ENCODE measurements around the gene NCK2. TPM values are rescaled to one million over a fixed set of nuclear protein-coding genes. Genes with fewer than 3 reads are reported as not detected.

Gene NCK2
- total RNA-seq, 1 experiment from 2014 or later = 49.2 TPM

GRCh38 chr2:105887256-105887655, 142.5 kb downstream of the NCK2 start:
- no peak overlapping the region for H4K8ac ChIP-seq (replicated peaks; ENCODE audit: insufficient read length, low read depth, low read length)
- no peak for DNase-seq
- peaks cover 9% of the 10 kb centered on the region for H3K9me3 ChIP-seq (ENCODE audit: control insufficient read depth, low read depth, low read length)
- no peaks in the 10 kb centered on the region for H3K4me1 ChIP-seq (ENCODE audit: insufficient read depth, low read length)
- H3K56ac ChIP-seq (ENCODE audit: insufficient read length, low read depth, low read length) = no peak overlapping the region
- H3K23me2 ChIP-seq (ENCODE audit: insufficient read length, low read depth, low read length, poor library complexity, severe bottlenecking) = no peaks in the 10 kb centered on the region
- no peak overlapping the region for H3K9ac ChIP-seq (ENCODE audit: extremely low read depth, insufficient read length, low read length)
- no CpG with 5 or more reads among the region's 3 CpGs for WGBS (ENCODE audit: extremely low coverage, insufficient read length, low lambda C conversion rate)
- H3K4ac ChIP-seq (ENCODE audit: low read depth, low read length) = no peak overlapping the region
- no peak overlapping the region for H2BK120ac ChIP-seq (ENCODE audit: low read depth, low read length, poor library complexity, severe bottlenecking)
- no peaks in the 10 kb centered on the region for H3K79me1 ChIP-seq (ENCODE audit: insufficient read depth, low read depth, low read length, poor library complexity, severe bottlenecking)
- peaks cover 6% of the 10 kb centered on the region; the same call in 1 of the 2 replicates for H3K79me2 ChIP-seq (ENCODE audit: insufficient read depth, low read length)
- H3K4me2 ChIP-seq (ENCODE audit: insufficient read depth, insufficient read length, low read length) = no peak overlapping the region
- H3K27me3 ChIP-seq (ENCODE audit: insufficient read depth, low read length) = no peaks in the 10 kb centered on the region
- Mint-ChIP-seq H3K36me3 (ENCODE audit: insufficient read depth in 1 of 3, low read depth in 3 of 3) (peaks cover 16 to 33% (median 16%) of the 10 kb centered on the region in 3 experiments), H3K4me3 (no peak overlapping the region), H3K27me3 (ENCODE audit: low read depth) (no peaks in the 10 kb centered on the region), H3K27ac (peak overlapping the region in 1 of 3 experiments; percentile 13; a peak in 1 of 7 replicates), H3K9me3 (peaks cover 9 to 10% of the 10 kb centered on the region in 2 experiments), H3K4me1 (peaks cover 26 to 30% of the 10 kb centered on the region in 2 experiments)
- H2AFZ ChIP-seq (ENCODE audit: low read length) = no peak overlapping the region
- no peak overlapping the region for H4K91ac ChIP-seq (ENCODE audit: insufficient read length, low read depth, low read length)
- H2BK12ac ChIP-seq (ENCODE audit: insufficient read length, low read depth, low read length) = no peak overlapping the region
- no peak overlapping the region for H3K27ac ChIP-seq (ENCODE audit: insufficient read length, low read depth, low read length)
- H4K20me1 ChIP-seq (ENCODE audit: control insufficient read depth, insufficient read depth, insufficient read length) = peaks cover 3% of the 10 kb centered on the region
- no peak overlapping the region for H2BK5ac ChIP-seq (ENCODE audit: insufficient read length, low read length)
- TF ChIP-seq, protein P1, sequence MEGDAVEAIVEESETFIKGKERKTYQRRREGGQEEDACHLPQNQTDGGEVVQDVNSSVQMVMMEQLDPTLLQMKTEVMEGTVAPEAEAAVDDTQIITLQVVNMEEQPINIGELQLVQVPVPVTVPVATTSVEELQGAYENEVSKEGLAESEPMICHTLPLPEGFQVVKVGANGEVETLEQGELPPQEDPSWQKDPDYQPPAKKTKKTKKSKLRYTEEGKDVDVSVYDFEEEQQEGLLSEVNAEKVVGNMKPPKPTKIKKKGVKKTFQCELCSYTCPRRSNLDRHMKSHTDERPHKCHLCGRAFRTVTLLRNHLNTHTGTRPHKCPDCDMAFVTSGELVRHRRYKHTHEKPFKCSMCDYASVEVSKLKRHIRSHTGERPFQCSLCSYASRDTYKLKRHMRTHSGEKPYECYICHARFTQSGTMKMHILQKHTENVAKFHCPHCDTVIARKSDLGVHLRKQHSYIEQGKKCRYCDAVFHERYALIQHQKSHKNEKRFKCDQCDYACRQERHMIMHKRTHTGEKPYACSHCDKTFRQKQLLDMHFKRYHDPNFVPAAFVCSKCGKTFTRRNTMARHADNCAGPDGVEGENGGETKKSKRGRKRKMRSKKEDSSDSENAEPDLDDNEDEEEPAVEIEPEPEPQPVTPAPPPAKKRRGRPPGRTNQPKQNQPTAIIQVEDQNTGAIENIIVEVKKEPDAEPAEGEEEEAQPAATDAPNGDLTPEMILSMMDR (conservative IDR thresholded peaks at IDR 0.05) = no peak
- H2AK5ac ChIP-seq (ENCODE audit: insufficient read length, low read length) = no peak overlapping the region
- H2BK20ac ChIP-seq (ENCODE audit: low read depth, low read length, poor library complexity, severe bottlenecking) = no peak overlapping the region
- H2BK15ac ChIP-seq (ENCODE audit: low read depth, low read length) = no peak overlapping the region
- no peak overlapping the region for H3K14ac ChIP-seq (ENCODE audit: insufficient read depth, low read length)
- no peak overlapping the region for H3K18ac ChIP-seq (ENCODE audit: insufficient read length, low read depth, low read length)
- no peak overlapping the region for H3K23ac ChIP-seq (ENCODE audit: insufficient read length, low read depth, low read length)
- no peak overlapping the region for H3T11ph ChIP-seq (ENCODE audit: low read length)
- no peak overlapping the region for H4K5ac ChIP-seq (ENCODE audit: insufficient read length, low read depth, low read length)
